ENCODE data around the gene C1orf74. TPM values are rescaled to one million over a fixed set of nuclear protein-coding genes. Genes with fewer than 3 reads are reported as not detected.

C1orf74 gene
- total RNA-seq, 1 experiment from 2014 or later = 5.6 TPM

GRCh38 chr1:209752890-209753289 is 31.5 kb downstream of the C1orf74 start:
- Histone ChIP-seq H3K9ac (ENCODE audit: low read length) (no peak overlapping the region), H3K27me3 (ENCODE audit: insufficient read depth, low read length) (no peaks in the 10 kb centered on the region), H3K4me3 (replicated peaks in 1 of 2; ENCODE audit: low read depth in 1 of 2, low read length in 2 of 2) (no peak overlapping the region), H3K9me3 (ENCODE audit: control insufficient read depth in 1 of 2, insufficient read depth in 1 of 2, low read depth in 1 of 2, low read length in 2 of 2) (no peaks in the 10 kb centered on the region), H3K79me2 (ENCODE audit: insufficient read depth, low read length) (no peaks in the 10 kb centered on the region), H3K27ac (ENCODE audit: low read depth, low read length) (no peak overlapping the region), H2AFZ (ENCODE audit: low read depth, low read length, poor library complexity, severe bottlenecking) (no peak overlapping the region), H3K36me3 (ENCODE audit: control insufficient read depth in 1 of 2, insufficient read depth in 2 of 2, low read length in 2 of 2) (no peaks in the 10 kb centered on the region), H3K4me1 (ENCODE audit: control insufficient read depth in 1 of 2, insufficient read depth in 2 of 2, low read length in 2 of 2) (peaks cover 0 to 9% of the 10 kb centered on the region in 2 experiments; a peak in 2 of 4 replicates), H3K4me2 (ENCODE audit: low read length) (no peak overlapping the region), H4K20me1 (ENCODE audit: insufficient read depth) (no peaks in the 10 kb centered on the region), H3K9me2 (ENCODE audit: insufficient read depth) (no peaks in the 10 kb centered on the region)
- ATAC-seq (no peak), DNase-seq (ENCODE audit: low read depth, low spot score) (no peak)
- ChIA-PET CTCF (no interaction called here), RAD21 (ENCODE audit: low non-redundant PET in 1 of 2, low total read pairs in 2 of 2, uncharacterized antibody in 2 of 2, unreplicated experiment in 2 of 2) (no interaction called here), POLR2A (no interaction called here)
- no peak for TF ChIP-seq POLR2A (IDR thresholded peaks at IDR 0.05; ENCODE audit: borderline replicate concordance, extremely low read depth, insufficient read depth, insufficient read length)
- TF ChIP-seq ZNF274 (IDR thresholded peaks at IDR 0.05; ENCODE audit: low read depth, low read length) = no peak
- no peak for TF ChIP-seq EGR1 (IDR thresholded peaks at IDR 0.05; ENCODE audit: low read depth)
- TF ChIP-seq SP1 (IDR thresholded peaks at IDR 0.05; ENCODE audit: low read depth) = no peak
- TF ChIP-seq SIN3A (IDR thresholded peaks at IDR 0.05; ENCODE audit: low read depth) = no peak
- TF ChIP-seq ELF1 (IDR thresholded peaks at IDR 0.05; ENCODE audit: borderline replicate concordance, low read depth) = no peak
- no peak for TF ChIP-seq ATF3 (IDR thresholded peaks at IDR 0.05)
- no peak for TF ChIP-seq RAD21 (IDR thresholded peaks at IDR 0.05; ENCODE audit: low read depth)
- TF ChIP-seq TCF7L2 (IDR thresholded peaks at IDR 0.05; ENCODE audit: borderline replicate concordance, extremely low read depth, insufficient read depth, insufficient read length) = no peak
- no peak for TF ChIP-seq EZH2phosphoT487 (IDR thresholded peaks at IDR 0.05; ENCODE audit: borderline replicate concordance)
- TF ChIP-seq ZBTB33 (IDR thresholded peaks at IDR 0.05; ENCODE audit: extremely low read depth, insufficient replicate concordance, low read length) = no peak
- TF ChIP-seq CEBPB (IDR thresholded peaks at IDR 0.05; ENCODE audit: low read depth) = no peak
- no peak for TF ChIP-seq ZFX (IDR thresholded peaks at IDR 0.05)
- TF ChIP-seq CBX3 (IDR thresholded peaks at IDR 0.05; ENCODE audit: low read depth) = no peak
- no peak for TF ChIP-seq REST (IDR thresholded peaks at IDR 0.05; ENCODE audit: low read depth)
- no peak for TF ChIP-seq EZH2 (IDR thresholded peaks at IDR 0.05)
- no peak for TF ChIP-seq POLR2AphosphoS5 (IDR thresholded peaks at IDR 0.05; ENCODE audit: low read depth, low read length)
- no peak for TF ChIP-seq JUND (IDR thresholded peaks at IDR 0.05)
- no peak for TF ChIP-seq SRF (IDR thresholded peaks at IDR 0.05; ENCODE audit: low read depth)
- no peak for TF ChIP-seq CTCF (IDR thresholded peaks at IDR 0.05 in 2 of 3, conservative IDR thresholded peaks at IDR 0.05 in 1 of 3; ENCODE audit: borderline replicate concordance in 1 of 3, insufficient read depth in 1 of 3, low read depth in 2 of 3, low read length in 2 of 3)
- intact Hi-C loops (cut with micrococcal nuclease) = no loop called here
- BruUV-seq (replicated peaks) = no TSS peak
